HG03045 (cell line): ENCODE results near the gene KCNQ1.

ENCODE experiments used
- ATAC-seq: cut with Tn5 transposase; IDR thresholded peaks from one replicate; pipeline ENCODE4 v1.9.1; 2021; ENCODE audit warnings: mild to moderate bottlenecking, moderate library complexity; ENCODE audit not compliant: unreplicated experiment

KCNQ1 gene

DNA sequence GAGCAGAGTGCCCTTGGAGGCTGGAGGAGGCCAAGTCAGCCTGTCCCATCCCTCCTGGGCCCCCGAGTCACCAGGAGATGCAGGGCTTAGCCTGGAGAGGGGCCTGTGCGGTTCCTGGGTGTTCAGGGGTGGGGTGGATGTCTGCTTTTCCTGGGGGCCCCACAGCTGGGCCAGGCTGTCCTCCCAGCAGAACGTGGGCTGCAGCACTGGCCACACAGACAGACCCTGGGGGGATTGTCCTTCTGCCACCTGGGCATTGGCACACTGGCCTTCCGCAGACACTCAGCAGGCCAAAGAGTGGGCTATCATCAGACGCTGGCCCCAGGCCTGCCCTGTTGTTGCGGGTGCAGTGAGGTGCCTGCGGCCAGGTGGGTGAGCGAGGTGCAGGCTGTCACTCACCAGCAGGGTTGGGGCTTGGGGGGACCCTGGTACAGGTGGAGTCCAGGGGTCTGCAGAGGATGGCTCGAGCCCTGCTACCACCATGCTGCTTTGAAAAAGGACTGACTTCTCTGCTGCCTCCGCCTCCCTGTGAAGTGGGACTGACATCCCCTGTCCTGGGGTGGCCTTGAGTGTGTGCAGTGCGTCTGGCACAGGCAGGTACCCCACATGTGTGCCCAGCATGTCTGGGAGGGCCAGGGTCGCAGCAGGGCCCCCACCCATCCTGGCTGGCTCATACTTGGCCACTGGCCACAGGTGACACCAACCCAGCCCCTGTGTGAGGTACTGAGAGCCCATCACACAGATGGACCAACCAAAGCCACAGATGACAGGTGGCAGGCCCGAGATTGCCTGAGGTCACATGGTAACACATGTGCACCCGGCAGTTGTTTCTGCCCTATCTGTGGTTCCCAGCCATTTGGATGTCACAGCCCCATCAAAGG, 294.0 kb downstream of the KCNQ1 start:
- no peak for ATAC-seq

DNA sequence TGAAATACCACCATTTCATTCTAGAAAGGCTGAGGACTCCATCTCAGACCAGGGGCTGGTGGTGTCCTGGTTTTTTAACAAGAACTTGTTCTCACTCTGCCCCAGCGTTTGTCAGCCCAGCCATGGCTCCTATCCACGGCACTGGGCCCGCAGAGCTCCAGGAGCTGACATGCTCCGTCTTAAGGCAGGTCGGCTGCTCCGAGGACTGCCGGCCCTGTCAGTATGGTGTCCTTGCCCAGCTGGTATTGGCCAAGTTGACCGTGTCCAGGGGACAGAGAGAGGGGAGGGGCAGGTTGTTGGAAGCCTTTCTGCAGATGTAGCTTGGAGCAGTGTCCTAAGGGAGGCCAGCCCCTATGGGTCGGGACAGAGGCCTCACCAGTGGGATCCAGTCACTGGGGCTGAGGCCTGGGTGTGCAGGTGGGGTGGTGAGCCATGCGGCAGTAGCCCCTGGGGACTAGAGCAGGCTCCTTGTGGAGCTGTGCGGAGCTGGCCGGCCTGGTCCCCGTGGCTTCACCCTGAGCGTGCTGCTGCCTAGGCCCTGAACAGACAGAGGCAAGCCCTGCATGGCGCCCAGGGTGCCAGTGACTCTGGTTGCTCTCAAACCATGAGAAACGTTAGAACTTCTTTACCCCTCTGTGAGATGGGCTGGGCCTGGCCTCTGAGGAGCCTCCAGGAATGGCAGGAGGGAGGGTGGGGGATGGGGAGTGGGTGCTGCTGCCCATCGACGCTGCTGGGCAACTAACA, 294.9 kb downstream of the KCNQ1 start:
- no peak for ATAC-seq

DNA sequence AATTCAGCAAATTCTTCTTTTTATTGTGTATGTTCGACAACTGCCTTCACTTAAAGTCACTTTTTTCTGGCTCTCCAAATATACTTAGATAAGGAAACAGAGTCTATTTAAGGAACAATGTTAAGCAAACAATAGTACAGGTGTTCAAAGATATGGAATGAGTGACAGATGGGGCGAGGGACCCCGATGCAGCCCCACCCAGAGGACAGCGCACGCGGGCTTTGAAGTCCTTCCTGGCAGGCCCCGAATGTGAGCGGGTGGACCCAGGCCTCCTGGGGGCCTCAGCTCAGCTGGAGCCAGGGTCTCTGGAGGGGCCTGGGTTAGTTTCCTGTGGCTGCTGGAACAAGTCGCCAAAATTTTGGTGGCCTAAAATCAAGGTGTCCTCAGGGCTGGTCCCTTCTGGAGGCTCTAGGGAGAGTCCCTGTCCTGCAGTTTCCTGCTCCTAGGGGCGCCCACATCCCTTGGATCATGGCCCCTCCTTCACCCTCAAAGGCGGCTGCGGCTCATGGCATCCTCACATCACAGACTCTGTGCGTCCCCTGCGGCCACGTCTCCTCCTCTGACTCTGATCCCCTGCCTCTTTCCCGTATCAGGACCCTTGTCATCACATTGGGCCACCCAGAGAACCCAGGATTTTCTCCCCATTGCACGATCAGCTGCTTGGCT, 295.6 kb downstream of the KCNQ1 start:
- no peak for ATAC-seq

DNA sequence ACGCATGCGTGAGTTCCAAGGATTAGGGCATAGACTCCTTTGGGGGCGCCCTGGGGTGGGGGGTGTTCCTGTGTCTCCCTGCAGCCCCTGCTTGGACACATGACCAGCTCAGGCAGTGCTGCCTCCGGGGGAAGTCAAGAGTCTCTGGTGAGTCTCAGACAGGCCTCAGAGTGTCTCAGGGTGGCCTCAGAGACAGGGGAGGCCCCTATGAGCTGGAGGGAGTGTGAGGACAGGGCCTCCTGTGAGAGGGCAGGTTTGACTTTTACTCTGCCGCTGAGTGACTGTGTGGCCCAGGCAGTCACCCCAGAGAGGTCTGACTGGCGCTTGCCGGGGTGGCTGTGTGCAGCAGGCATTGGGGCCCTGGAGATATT, 296.2 kb downstream of the KCNQ1 start:
- ATAC-seq = no peak

DNA sequence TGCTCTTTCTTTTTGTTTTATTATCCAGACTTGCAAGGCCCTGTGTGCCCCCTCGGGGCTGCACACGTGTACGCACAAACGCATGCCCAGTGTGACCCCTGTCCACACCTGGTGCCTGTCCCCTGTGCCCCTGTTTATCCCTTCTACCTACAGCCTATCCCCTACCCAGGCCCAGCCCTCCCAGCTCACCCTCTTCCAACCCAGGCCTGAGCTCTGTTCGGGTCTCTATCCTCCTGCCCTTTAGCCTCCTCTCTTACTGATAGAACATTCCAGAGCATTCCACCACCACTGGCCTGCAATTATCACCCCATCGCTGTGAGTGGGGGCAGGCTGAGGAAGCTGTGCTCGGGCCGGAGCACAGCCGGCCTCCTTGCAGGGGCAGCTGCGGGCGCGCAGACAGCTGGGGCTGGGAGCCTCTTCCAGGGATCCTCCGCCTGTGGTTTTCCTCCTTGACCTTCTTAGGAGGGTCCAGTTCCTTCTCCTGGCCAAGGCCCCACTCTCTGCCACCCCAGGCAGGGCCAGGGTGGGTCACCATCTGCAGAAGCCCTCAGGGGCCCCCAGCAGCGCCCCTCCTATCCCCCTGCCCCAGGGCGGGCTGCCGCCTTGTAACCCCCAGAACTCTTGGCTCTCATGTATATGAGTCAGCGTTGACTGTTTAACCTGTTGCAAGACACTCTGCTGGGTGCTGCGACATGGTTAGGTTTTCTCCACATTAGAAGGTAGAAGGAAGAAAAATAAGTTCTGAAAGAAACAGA, 296.7 kb downstream of the KCNQ1 start:
- ATAC-seq = no peak

DNA sequence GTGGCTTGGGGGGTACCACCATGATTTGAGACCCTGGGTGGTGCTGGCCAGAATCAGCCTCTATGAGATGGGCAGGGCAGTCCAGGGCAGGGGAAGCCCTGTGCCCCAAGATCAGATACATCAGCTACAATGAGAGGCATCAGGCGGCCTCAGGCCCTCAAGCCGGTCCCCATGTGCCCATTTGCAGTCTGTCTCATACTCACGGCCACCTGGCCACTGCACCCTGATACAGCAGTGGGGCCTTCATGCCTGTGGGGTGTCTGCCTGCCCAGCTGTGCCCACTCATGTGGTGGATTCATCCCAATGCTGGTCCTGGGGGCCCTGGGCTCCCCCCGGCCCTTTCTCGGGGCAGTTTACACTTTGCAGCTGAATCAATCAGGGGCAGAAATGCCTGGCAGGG, 297.4 kb downstream of the KCNQ1 start:
- ATAC-seq = no peak

DNA sequence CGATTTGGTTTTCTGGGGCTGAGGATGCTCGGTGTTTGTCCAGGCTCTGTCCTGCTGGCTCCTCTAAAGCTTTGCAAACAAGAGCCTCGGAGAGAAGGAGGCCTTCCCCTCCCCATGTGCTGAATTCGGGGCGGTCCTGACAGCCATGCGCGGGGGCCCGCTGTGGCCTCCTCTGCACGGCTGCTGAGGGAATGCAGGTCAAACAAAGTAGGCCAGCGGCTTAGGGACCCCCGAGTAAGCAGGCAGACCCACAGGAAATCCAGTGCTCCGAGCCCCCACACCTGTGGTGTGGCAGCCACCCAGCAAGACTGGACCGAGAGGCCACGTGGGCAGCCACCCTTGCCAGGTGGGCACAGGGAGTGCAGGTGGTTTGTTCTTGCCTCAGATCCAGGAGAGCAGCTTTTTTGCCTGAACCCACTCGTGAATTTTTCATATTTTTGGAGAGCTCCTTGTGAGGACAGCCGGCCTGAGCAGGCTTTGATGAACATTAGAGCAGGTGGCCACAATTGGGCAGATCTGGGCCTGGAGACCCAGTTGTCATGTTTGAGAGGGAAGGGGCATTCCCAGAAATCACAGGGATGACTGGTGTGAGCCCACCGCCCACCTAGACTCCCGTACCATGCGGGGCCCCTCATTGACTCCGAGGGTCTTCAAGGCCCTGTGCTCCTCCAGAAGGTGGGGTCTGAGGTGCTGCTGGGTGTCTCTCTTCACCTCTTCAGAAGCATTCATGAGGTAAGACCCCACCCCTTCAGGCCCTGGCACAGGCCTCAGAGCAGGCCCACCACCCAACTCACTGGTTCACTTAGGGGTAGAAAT, 298.0 kb downstream of the KCNQ1 start:
- no peak for ATAC-seq

DNA sequence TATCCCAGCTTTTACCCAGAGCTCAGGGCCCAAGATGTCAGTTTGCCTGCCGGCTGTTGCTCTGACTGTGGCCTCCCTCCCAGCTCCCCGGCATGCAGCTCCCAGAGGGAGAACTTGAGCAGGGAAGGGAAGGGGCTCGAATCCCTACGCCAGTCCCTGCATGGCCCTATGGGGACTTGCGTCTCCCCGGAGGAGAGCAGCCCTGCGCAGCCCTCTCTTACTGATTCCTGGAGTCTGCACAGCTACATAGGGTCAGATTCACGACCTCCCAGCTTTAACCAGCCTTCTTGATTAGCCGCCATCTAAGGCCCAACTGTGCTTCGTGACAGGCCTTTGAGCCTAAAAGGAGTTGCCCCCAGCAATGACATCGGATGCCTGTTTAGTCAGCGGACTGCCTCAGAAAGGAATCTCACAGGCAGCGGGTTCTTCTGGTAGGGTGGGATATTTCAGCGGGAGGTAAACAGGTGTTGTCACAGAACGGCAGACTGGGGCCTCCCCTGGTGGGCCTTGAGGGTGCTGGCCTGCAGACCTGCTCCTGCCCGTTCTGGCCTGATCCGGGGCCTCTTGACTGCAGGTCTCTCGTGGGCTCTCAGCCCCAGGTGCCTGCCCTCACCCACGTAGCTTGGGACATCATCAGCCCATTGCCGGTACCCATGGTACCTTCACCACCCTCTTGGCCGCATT, 298.8 kb downstream of the KCNQ1 start:
- ATAC-seq = no peak

DNA sequence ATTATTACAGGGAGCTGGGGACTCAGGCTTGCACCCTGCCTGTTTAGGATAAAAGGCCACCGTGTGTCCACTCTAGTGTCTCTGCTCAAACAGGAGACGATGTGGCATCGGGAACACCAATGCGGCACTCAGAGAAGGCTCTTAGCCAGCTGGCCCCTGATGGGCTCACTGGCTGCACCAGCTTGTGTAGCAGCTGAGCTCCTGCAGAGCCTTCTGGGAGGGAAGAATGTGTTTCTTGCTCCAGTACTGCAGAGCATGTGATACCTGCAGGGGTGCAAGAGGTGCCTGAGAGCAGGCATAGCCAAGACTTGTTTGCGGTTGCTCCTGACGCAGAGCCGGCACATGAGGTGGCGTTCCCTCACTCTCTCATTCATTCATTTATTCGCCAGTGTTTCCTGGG, 299.4 kb downstream of the KCNQ1 start:
- ATAC-seq = no peak

DNA sequence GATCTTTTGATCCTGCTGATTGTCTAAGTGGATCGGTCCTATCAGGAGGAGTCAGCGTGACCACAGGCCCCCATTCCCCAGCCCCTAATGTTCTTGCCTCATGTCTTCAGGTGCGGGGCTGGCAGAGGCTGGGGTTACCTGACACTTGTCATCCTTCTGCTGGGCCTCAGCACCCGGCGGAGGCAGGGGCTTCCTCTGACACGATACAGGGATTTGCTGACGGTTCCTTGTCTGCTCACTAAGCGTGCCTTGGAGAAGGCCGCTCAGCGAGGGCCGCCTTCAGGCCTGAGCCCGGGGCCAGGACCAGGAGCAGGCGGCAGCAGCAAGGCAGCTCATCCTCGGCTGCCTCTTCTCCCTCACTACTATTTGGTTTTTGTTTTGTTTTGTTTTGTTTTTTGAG, 300.7 kb downstream of the KCNQ1 start:
- ATAC-seq = no peak

DNA sequence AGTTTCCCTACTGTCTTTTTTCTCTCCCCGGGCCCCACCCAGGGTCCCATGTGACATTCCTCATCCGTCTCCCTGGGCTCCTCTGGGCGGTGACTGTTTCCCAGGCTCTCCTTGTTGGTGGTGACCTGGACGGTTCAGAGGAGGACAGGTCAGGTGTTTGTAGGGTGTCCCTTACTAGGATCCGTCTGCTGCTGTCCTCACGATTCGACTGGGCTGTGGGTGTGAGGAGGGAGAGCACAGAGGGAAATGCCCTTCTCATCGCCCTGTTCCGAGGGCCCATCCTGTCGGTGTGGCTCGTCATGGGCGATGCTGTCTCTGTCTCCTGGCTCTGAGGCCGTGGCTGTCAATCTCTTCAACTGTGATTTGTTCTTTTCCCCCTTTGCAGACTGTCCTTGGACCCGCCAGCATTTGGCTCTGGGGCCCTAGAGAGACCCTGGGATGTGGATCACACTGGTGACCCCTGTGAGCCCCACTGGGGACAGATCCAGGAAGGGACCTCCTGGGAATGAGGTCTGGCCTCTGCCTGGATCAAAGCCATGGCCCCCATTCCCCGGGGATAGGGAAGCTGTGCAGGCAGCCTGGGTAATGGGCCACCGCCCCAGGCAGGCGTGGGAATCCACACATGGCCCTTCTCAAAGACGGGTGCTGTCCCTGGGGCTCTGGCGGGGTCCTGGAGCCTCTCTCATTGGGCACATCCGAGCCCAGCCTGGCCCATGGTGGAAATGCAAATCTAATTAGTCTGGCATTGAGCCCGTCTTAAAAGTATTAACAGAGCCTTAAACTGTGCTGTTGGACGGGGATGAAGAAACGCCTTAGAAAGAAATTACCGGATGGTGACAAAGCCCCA, 301.8 kb downstream of the KCNQ1 start:
- no peak for ATAC-seq

DNA sequence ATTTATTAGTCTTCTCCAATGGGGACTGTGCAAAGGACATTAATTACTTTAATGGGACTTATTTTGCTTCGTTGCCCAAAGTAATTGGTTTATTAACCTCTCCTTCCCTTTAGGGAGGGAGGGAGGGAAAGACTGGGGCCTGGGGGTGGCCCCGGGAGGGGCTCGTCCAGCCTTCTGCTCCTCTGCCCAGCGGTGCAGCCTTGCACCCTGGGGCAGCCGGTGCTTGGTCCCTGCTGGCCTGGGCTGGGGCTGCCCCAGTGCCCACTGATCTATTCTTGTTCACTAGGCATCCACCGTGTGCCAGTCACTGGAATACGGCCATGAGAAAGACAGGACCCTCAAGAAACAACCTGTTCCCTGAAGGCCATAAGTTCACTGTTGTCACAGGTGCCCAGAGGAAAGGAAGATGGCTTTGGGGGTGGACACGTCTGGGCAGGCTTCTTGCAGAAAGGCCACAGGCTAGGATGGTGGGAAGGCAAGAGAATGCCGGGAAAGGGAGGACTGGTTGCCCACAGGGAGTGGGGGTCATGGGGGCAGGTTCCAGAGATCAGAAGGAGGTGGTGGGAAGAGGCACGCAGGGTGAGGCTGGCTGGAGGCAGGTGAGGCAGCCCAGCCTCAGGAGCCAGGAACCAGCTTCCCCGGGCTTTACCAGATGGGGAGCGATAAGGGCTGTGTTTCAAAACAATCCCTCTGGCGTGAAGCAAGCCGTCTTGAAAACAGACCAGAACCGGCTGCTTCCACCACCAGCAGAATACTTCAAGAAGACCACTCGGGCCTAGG, 302.6 kb downstream of the KCNQ1 start:
- no peak for ATAC-seq

DNA sequence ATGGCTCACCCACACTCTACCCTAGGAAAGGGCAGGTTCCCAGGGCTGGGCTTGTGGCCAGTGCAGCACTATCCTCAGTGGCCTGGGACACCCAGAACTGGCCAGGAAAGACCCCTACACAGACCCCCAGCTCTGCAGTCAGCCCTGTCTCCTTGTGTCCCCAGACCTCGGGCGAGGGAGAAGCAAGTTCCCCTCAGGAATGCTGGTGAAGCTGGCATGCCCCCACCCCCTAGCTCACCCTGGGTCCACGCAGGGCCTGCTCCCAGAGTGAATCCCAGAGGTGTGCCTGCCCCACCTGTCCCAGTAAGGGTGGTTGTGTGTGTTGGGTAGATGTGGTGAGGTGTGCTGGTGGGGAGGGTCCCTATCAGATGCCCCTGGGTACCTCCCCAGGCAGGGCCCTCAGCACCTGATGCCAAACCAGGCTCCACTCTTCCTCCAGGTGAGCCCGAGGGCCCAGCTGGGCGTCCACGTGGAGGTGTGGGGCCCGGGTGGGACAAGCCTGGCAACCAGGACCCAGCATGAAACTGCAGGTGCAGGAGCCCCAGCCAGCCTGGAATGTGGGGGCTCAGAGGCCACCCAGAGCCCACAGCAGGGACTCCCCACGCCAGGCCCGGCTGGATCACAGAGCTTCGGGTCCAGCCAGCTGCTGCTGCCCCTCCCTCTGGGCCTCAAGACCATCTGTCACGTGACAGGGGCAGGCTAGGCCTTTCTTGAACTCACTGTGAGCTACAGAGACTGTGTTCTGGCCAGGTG, 303.4 kb downstream of the KCNQ1 start:
- no peak for ATAC-seq

DNA sequence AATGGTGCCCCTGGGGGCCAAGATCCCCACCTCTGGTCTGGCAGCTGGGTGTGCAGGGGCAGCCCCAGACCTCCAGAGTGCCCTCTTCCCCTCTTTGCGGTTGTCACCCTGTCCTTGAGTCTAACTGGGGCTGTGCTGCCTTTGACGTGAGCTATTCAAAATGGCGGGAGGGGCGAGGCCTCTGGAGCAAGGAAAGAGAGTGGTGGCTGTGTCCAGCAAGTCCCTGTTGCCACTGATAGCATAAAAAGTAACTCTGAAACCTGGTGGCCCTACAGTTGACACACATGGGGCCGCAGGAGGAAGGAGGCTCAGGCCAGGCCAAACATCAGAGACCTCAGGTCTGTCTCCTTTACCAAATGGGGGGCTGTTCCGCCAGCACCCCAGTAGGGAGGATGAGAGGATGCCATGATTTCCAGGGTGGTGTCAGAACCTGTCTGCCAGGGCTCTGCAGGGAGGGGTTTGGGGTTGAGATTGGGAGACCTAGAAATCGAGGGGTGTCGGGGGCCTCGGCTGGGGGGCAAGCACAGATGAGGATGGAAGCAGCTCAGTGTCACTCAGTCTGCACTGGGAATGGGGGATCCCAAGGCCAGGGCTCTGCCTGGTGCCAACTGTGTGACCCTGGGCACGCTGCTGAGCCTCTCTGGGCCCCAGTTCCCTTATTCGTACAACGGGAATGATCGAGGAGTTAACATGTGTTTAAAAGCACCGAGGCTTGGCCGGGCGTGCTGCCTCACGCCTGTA, 304.2 kb downstream of the KCNQ1 start:
- no peak for ATAC-seq

DNA sequence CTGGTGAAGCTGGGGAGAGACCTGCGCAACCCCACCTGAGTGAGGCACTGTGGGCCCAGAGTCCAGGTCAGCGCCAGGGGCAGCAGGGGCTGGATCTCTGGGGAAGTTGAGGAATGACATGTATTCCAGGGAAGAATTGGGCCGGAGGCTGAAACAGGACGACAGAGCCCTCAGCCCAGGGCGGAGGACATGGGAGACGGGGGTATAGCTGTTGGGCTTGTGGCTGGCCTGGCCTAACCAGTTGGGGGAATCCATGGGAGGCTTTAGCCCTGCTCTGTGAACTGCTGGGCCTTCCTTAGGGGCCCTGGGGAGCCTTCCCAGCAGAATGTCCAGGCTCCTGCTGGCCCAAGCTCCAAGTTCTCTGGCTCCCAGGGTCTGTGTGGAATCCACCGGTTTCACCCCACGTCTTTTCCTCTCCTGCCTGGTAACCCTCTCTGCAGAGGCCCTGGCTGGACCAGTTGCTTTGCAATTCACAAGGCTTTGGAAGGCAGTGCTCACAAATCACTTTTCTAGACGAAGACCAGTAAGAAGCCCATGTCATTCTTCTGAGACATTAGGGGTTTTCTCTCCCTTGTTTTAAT, 305.4 kb downstream of the KCNQ1 start:
- ATAC-seq = no peak
